Posterior cingulate gyrus (tissue), 11 donors: ENCODE measurements around the gene C11orf54.
"Not testable (repeated sequence)": the region's sequence is repeated elsewhere in the genome, so short reads cannot be mapped to it uniquely, and the experiment has no call there.

Experiments used
- DNase-seq, 10 donors: peaks; one replicate each; pipeline versions ENCODE4 v3.0.0 to v3.0.0-alpha.2; 2020 to 2021; ENCODE audit warnings: mixed read lengths in 3 of 10
- intact Hi-C: fragments of 100-400 bp; cut with DNase I; formaldehyde crosslinking; loops from one replicate; pipeline ENCODE4 v1.15.1; 2023

C11orf54 gene

DNA sequence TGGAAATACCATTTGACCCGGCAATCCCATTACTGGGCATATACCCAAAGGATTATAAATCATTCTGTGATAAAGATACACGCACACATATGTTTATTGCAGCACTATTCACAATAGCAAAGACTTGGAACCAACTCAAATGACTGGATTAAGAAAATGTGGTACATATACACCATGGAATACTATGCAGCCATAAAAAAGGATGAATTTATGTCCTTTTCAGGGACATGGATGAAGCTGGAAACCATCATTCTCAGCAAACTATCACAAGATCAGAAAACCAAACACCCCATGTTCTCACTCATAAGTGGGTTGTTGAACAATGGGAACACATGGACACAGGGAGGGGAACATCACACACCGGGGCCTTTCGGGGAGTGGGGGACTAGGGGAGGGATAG is 17.7 kb downstream of the C11orf54 start:
- intact Hi-C loops, DNase-seq: not testable (repeated sequence)

DNA sequence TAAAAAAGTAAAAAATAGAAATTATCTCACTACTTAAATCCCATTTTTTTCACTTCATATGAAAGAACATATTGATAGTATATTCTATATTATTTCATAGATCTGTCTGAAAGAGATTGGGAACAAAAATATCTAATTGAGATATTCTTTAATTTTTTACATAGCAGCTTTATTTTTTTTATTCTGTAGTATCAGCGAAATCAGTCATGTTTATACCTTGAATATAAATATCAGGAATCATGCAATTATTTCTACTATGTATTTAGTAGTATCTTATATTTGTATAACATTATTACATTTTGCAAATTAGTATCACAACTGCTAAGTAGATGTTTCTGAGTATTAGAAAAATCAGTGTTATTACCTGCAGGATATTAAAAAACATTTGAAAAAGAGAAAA is 20.4 kb downstream of the C11orf54 start:
- DNase-seq: no peak
- intact Hi-C loops: no loop called here

DNA sequence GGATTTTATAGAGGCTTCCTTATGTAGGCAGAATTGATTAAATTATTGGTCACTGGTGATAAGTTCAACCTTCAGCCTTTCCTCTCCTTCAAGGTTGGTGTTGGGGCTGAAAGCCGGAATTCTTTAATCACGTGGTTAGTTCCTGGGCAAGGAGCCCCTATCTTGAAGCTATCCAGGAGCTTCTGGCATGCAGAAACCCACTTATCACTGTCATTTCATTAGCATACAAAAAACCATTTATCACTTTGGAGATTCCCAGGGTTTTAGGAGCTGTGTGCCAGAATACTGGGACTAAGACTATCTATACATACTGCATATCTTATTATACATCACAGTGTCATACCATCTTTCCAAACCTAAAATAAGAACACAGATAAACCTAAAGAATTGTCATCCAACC is 24.1 kb downstream of the C11orf54 start:
- DNase-seq: no peak
- intact Hi-C loops: no loop called here

DNA sequence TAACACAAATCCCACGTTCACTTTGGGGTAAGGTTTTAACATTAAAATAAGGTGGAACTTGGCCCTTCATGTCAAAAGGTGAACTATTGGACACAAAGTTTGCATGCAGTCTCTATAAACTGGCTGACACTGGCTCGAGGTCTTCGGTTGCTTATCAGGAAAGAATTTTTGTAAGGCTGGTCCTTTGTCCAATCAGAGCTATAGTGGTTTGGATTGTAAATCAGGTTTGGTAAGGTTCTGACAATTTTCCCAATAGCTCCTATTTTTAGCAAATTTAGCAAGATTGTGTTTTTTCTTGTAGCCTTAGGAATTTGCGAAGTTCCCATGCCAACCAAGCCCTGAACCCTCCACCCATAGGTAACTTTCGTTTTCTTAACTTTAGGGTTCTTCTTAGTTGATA is 25.0 kb downstream of the C11orf54 start:
- intact Hi-C loops: no loop called here

DNA sequence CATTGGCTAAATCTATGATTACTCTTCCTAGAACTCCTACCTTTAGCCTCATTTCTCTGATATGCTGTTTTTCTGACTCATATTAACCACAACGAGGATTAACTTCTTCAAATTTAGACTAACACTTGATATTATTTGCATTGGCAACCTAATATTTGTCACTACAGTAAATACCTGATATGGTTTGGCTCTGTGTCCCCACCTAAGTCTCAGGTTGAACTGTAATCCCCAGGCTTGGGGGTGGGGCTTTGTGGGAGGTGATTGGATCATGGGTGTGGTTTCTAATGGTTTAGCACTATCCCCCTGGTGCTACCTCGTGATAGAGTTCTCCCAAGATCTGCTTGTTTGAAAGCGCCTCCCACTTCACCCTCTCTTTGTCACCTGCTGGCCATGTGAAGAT is 25.5 kb downstream of the C11orf54 start:
- intact Hi-C loops: no loop called here
- DNase-seq: no peak

More for the DNA sequence above, 25.0 kb downstream of the C11orf54 start:
- no peak for DNase-seq

DNA sequence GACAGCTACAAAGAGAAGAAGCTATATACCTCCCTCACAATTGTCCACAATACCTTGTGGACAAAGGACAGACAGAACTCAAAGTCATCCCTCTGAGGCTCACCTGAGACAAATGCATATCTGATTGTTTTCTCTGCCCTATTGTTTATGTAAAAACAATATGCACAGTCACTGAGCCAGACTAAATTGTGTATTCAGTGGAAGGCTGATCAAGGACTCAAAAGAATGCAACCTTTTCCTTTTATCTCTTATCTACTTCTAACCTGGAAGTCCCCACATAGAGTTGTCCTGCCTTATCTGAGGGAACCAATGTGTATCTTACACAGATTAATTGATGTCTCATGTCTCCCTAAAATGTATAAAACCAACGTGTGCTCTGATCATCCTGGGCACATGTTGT is 28.7 kb downstream of the C11orf54 start:
- intact Hi-C loops: no loop called here

DNA sequence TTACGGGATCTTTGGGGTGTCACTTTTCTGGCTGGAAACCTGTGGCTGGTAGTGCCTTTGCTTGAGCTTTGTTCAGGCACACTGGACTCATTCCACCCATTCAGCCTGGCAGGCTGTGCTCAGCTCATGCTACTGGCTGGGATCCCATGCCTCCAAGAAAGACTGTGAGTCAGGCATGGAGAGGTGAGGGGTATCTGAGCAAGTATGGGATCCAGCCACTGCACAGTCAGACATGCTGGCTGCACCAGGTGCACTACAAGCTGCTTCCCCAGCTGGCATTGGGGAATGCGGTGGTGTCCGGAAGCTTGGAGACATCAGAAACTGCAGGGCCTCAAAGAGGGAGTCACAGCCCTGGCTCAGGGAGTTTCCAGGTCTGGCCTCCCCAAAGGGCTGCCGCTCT is 30.7 kb downstream of the C11orf54 start:
- intact Hi-C loops: no loop called here
- DNase-seq: no peak

More for the DNA sequence above, 28.7 kb downstream of the C11orf54 start:
- no peak for DNase-seq

DNA sequence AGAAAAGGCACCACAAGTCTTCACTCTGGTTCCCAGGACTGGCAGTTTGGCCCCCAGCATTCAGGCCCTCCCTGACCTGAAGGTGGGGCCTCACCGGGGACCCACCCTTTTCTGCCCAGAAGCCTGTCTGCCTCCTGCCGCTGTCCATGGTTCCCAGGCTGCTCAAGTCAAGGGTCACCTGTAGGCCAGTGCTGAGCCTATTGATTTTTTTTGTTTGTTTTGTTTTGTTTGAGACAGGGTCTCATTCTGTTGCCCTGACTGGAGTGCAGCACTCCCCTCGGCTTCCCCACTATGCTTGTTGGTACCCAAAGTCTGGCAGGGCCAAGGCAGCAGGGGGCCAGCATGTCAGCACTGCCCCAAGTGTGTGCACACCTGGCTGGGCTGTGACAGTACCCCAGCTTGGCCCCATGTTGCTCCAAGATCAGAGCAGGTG is 31.6 kb downstream of the C11orf54 start:
- no peak for DNase-seq
- intact Hi-C loops: no loop called here

DNA sequence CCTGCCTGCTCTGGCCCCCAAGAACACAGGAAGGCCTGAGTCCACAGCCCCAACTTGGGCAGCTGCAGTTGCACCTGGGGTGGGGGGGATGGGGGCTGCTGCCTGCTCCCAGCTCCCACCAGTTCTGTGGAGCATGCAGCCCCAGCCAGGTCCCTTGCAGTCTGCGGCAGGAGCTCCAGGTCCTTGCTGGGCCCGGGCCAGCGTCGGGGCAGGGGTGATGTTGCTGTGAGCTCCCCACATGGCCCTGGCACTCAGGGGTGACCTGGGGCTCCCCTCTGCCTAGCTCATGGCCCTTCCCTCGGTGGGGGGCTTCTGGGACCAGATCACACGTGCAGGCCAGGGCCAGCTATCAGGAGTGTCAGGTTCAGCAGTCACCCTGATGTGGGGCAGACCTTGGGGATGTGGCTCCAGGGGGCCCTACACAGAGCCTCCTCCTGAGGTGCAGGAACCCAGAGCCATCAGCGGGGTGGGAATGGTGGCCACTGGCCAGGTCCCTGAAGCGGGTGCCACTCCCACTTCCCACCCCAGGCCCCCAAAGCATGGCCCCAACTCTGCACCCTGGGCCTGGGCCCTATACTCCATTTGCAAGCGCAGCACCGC is 32.2 kb downstream of the C11orf54 start:
- no peak for DNase-seq
- intact Hi-C loops: no loop called here

DNA sequence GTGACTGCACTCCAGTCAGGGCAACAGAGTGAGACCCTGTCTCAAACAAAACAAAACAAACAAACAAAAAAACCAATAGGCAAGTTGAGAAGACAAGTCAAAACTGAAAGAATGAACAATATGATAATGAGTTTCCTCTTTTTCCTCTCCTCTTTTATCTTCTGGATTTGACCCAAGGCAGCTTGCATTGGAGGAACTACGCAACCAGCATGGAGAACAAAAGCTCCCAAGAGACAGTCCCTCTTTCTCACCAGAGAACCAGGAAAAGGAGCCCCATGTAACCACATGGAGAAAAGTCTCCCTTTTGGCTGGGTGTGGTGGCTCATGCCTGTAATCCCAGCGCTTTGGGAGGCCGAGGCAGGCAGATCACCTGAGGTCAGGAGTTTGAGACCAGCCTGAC is 33.1 kb downstream of the C11orf54 start:
- intact Hi-C loops: not testable (repeated sequence)

DNA sequence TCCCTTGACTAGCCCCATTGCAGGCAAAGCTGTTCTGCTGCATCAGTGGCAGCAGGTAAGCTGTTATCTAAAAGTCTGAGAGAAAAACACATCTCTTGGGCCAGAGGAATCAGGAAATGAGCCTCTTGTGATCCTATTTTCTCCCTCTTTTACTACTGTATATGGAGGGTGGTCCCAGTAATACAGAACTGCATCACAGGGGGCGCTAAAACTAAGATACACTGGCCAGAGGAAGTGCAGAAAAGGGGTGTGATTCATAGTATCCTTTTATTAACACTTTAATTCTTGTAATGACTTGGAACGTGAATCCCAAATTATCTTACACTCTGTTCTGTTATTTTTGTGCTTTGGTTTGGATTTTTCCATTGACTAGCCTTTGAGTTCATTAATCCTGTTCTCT is 33.8 kb downstream of the C11orf54 start:
- DNase-seq: no peak
- intact Hi-C loops: no loop called here

More for the DNA sequence above, 33.1 kb downstream of the C11orf54 start:
- DNase-seq: not testable (repeated sequence)

DNA sequence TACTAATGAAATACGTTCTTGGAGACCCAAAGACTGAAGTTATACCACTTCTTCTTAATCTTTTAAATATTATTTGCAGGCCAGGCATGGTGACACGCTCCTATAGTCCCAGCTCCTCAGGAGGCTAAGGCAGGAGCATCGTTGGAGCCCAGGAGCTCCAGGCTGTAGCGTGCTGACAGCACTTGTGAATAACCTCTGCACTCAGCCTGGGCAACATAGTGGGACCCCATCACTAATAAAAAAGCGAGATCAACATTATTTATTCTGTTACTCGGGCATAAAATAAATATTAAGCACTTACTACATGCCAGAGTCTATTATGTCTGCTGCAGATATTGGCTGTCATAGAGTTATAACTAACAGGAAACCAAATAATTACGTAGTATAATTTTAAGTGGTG is 41.9 kb downstream of the C11orf54 start:
- intact Hi-C loops: loop anchor here (2.0 kb wide), 1 partner anchor 43 kb away; the partner anchor contains the start of genes C11orf54 and TAF1D
- no peak for DNase-seq

DNA sequence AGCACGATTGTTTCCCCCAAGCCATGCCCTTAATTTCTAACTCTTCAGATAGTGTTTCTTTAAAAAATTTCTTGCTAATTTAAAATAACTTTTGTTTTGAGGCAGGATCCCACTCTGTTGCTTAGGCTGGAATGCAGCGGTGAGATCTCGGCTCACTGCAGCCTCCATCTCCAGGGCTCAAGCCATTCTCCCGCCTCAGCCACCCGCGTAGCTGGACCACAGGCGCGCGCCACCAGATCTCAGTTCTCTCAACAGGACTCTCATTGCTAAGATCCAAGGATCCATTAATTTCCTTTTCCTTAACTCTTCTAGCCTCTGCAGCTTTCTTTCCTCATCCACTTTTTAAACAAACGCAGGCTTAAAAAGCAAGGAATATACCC is 42.3 kb downstream of the C11orf54 start:
- no peak for DNase-seq
- intact Hi-C loops: loop anchor here (2.0 kb wide), 1 partner anchor 43 kb away; the partner anchor contains the start of genes C11orf54 and TAF1D

DNA sequence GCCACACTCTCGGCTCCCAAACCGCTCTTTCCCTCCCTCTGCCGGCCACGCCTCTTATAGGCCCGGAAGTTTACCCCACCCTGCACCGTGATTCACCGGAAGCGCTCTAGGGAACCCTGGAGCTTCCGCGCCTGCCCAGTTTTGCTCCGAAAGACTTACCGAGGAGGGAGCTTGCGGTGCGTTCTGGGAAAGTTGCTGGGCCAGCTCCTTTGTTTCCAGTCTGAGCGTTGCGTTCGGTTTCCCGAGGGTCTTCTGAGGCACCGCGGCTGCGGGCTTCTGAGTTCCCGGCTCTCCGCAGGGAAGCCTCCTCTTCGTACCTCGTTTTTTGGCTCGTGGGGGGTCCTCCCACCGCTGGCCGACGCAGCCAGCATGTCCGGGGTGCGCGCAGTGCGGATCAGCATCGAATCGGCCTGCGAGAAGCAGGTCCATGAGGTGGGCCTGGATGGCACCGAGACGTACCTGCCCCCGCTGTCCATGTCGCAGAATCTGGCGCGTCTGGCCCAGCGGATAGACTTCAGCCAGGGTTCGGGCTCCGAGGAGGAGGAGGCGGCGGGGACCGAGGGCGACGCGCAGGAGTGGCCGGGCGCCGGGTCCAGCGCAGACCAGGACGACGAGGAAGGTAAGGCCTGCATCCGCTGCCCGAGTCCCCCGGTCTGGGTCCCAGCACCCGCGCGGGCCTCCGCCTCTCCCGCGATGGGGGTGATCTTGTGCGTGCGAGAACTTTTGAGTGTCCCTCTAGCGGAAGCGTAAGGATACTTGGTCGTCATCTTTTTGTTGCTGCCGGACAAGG is 42.9 kb downstream of the C11orf54 start, which contains the start of gene MED17:
Gene MED17, plus strand, starts transcription at position 138 of the 790 bp plus-strand sequence. Its CDS starts 232 bp downstream, at position 370.
- DNase-seq: peak; percentile 87 to 99 (median 94)

DNA sequence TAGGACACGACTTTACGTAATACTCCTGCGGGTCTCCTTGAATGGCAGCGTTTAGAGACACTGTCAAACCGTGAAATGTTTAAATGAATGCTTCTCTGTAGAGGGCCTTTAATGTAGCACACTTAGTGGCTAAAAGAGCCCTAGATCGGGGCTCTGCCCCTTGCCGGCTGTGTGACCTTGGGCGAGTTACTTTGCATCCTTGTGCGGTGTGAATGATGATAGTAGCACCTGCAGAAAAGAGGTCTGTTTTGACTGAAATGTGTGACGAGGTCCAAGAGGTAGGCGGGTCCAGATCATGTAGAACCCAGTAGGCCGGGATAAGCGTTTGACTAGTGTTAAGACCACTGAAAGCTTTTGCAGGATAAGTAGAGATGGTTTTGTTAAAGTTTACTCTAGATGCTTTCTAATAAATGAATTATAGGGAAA is 43.5 kb downstream of the C11orf54 start:
- no peak for DNase-seq
- intact Hi-C loops: no loop called here

More for the DNA sequence above, 42.9 kb downstream of the C11orf54 start, which contains the start of gene MED17:
- intact Hi-C loops: no loop called here

DNA sequence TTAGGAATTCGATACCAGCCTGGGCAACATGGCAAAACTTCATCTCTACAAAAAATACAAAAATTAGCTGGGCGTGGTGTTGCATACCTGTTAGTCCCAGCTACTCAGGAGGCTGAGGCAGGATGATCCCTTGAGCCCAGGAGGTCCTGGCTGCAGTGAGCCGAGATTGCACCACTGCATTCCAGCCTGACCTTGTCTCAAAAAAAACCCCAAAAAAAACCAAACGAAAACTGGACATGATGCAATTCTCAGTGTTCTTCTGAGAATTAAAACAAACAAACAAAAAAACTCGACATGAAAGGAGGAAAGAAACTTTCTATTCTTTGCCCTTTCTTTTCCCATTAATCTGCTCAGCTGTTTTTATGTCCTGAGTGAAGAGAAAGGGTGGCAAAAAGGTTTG is 50.0 kb downstream of the C11orf54 start:
- DNase-seq: no peak
- intact Hi-C loops: no loop called here

DNA sequence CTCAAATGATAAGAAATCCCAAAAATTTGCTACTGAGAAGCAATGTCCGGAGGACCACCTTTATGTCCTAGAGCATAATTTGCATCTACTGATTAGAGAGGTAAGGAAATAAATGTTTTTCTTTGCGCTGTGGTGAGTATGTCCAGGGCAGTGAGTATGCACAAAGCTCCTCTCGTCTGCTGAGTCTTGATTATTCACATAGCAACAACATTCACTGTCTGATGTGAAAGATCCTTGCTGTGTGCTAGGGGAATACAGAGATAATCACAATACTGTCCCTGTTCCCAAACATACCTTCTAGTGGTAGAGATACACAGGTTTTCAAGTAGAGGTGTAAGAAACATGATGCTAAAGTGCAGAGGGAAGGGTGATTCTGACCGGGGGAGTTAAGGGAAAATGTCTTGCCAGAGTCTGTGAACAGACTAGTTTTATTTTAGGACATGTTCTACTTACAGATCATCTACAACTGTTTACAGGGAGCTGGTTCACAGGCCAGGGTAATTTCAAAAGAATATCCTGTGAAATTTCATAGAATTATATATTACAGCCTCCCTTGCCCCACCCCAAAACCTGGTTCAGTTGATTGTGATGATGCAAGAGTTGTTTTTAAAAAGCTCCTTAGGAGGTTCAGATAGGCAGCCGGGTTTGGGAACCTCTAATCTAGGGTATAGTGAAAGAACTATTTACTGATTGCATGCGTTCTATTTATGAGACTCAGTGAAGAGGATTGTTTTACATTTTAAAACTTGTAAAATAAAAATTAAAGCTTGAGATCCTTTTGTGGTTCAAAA is 55.2 kb downstream of the C11orf54 start:
- intact Hi-C loops: no loop called here
- DNase-seq: no peak

DNA sequence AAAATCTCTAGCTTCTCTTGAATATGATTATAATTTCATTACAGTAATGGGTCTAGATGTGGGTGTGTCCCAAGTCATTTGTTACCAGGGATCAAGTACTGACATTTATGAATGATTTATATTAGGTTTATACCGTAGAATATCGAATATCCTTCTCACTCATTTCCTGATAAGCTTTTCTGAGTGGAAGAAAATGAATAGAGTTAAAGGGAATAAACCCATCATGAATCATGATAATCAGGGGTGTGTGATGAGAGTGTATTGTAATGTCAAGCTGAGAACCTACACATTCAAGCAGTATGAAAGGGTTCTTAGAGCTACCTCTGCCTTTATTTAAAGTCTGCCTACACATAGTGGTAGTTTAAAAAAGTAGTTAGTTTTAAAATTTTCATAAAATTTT is 59.9 kb downstream of the C11orf54 start:
- DNase-seq: no peak
- intact Hi-C loops: no loop called here

DNA sequence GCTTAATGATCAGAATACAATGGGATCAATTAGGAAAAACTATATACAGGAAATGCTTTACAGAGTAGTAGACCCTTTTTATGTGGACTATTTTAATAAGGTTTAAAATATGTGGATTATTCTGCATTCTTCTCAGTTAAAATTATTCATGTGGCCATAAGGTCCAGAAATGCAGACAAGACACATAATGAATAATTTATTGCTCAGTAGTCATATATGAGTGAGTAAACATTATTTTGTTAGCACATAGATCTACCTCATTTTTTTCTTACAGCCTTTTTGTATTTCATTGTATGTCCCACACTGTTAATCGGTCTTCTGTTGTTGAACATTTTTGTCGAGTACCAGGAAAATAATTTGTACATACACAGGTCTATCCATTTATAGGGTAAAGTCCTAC is 63.4 kb downstream of the C11orf54 start:
- DNase-seq: no peak
- intact Hi-C loops: no loop called here

DNA sequence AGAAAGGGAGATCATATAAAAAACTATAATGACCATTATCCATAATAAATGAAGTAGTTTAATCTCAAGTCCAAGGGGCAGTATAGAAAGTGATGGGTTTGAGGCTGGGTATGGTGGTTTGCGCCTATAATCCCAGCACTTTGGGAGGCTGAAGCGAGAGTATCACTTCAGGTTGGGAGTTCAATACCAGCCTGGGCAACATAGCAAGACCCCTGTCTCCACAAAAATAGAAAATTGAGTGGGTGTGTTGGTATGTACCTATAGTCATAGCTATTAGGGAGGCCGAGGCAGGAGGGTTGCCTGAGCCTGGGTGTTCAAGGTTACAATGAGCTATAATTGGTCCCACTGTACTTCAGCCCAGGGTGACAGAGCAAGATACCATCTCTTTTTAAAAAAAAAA is 66.5 kb downstream of the C11orf54 start:
- intact Hi-C loops: no loop called here
- no peak for DNase-seq

DNA sequence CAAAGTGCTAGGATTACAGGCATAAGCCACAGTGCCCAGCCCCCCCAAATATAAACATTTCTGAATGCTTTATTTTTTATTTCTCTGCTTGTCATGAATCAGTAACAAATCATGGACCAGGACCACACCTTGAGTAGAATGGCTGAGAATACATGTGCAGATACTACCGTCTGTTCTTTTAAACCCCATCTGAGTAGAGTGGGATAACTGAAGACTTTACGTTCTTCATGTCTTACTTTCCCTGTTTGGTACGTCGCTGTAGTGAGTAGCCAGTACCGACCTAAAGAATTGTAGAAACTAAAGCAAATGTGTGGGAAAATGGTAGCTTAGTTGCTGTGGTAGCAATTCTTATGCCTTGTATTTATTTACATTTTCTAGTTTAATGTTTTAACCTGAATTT is 72.5 kb downstream of the C11orf54 start:
- intact Hi-C loops: no loop called here
- DNase-seq: no peak
